SK-N-SH (cell line): ENCODE results near the gene EDARADD.

Experiments
- ELF1 ChIP-seq: IDR thresholded peaks from 2 replicates; pipeline ENCODE4 v1.4.0; 2012
- EZH2phosphoT487 ChIP-seq: fragments of 200-600 bp; sonication (generic); IDR thresholded peaks from 2 replicates; pipeline ENCODE4 v1.6.1; 2017; ENCODE audit warnings: low read depth, mixed run types, mild to moderate bottlenecking, antibody characterized with exemption, moderate library complexity, borderline replicate concordance
- FOXM1 ChIP-seq: IDR thresholded peaks from 2 replicates; pipeline ENCODE4 v1.4.0; 2012; ENCODE audit warnings: low read depth, mild to moderate bottlenecking
- POLR2AphosphoS5 ChIP-seq: IDR thresholded peaks from 2 replicates; pipeline ENCODE4 v1.6.1; 2012; ENCODE audit warnings: low read depth, low read length
- RAD21 ChIP-seq: IDR thresholded peaks from 2 replicates; pipeline ENCODE4 v1.6.1; 2012; ENCODE audit warnings: mild to moderate bottlenecking, low read length
- RCOR1 ChIP-seq: fragments of 150-350 bp; IDR thresholded peaks from 2 replicates; pipeline ENCODE4 v1.6.1; 2017; ENCODE audit warnings: antibody characterized with exemption, low read length
- SIN3A ChIP-seq: IDR thresholded peaks from 2 replicates; pipeline ENCODE4 v1.6.1; 2012; ENCODE audit warnings: low read depth, mild to moderate bottlenecking, low read length, moderate library complexity, borderline replicate concordance
- TAF1 ChIP-seq: IDR thresholded peaks from 2 replicates; pipeline ENCODE4 v1.6.1; 2012; ENCODE audit warnings: low read depth, mild to moderate bottlenecking, low read length, moderate library complexity, borderline replicate concordance
- TCF12 ChIP-seq: IDR thresholded peaks from 2 replicates; pipeline ENCODE4 v1.4.0; 2012
- YY1 ChIP-seq: IDR thresholded peaks from 2 replicates; pipeline ENCODE4 v1.4.0; 2012; ENCODE audit warnings: low read depth, mild to moderate bottlenecking
- TF ChIP-seq, protein P1 (sequence below): fragments of 200-600 bp; sonication (generic); IDR thresholded peaks from 2 replicates; pipeline ENCODE4 v1.6.1; 2017; ENCODE audit warnings: antibody characterized with exemption, mild to moderate bottlenecking, moderate library complexity
- TF ChIP-seq, protein P2 (sequence below): IDR thresholded peaks from 2 replicates; pipeline ENCODE4 v1.4.0; 2012; ENCODE audit warnings: low read depth
- TF ChIP-seq, protein P3 (sequence below): IDR thresholded peaks from 2 replicates; pipeline ENCODE4 v1.6.1; 2012; ENCODE audit warnings: mild to moderate bottlenecking, low read depth, low read length, moderate library complexity
- TF ChIP-seq, protein P4 (sequence below): IDR thresholded peaks from 2 replicates; pipeline ENCODE4 v1.4.0; 2012; ENCODE audit warnings: low read depth, borderline replicate concordance

DNA sequence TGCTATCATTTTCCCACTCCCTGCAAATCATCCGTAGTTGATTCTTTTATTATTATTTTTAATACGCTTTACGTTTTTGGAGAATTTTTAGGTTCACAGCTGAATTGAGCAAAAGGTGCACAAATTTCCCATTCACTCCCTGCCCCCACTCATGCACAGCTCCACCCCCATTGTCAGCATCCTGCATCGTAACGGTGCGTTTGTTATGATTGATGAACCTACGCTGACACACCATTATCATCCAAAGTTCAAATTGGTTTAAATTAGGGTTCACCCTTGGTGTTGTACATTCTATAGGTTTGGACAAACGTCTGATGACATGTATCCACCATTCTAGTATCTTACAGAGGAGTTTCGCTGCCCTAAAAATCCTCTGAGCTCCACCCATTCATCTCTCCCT lies 44.5 kb downstream of the EDARADD start:
- TF ChIP-seq, protein P1, sequence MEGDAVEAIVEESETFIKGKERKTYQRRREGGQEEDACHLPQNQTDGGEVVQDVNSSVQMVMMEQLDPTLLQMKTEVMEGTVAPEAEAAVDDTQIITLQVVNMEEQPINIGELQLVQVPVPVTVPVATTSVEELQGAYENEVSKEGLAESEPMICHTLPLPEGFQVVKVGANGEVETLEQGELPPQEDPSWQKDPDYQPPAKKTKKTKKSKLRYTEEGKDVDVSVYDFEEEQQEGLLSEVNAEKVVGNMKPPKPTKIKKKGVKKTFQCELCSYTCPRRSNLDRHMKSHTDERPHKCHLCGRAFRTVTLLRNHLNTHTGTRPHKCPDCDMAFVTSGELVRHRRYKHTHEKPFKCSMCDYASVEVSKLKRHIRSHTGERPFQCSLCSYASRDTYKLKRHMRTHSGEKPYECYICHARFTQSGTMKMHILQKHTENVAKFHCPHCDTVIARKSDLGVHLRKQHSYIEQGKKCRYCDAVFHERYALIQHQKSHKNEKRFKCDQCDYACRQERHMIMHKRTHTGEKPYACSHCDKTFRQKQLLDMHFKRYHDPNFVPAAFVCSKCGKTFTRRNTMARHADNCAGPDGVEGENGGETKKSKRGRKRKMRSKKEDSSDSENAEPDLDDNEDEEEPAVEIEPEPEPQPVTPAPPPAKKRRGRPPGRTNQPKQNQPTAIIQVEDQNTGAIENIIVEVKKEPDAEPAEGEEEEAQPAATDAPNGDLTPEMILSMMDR = no peak
- TF ChIP-seq RAD21 (no peak), POLR2AphosphoS5 (no peak), RCOR1 (no peak), FOXM1 (no peak), EZH2phosphoT487 (no peak), YY1 (no peak), ELF1 (no peak), TCF12 (no peak), SIN3A (no peak), TAF1 (no peak)
- TF ChIP-seq, protein P2, sequence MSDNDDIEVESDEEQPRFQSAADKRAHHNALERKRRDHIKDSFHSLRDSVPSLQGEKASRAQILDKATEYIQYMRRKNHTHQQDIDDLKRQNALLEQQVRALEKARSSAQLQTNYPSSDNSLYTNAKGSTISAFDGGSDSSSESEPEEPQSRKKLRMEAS = no peak
- TF ChIP-seq, protein P3, sequence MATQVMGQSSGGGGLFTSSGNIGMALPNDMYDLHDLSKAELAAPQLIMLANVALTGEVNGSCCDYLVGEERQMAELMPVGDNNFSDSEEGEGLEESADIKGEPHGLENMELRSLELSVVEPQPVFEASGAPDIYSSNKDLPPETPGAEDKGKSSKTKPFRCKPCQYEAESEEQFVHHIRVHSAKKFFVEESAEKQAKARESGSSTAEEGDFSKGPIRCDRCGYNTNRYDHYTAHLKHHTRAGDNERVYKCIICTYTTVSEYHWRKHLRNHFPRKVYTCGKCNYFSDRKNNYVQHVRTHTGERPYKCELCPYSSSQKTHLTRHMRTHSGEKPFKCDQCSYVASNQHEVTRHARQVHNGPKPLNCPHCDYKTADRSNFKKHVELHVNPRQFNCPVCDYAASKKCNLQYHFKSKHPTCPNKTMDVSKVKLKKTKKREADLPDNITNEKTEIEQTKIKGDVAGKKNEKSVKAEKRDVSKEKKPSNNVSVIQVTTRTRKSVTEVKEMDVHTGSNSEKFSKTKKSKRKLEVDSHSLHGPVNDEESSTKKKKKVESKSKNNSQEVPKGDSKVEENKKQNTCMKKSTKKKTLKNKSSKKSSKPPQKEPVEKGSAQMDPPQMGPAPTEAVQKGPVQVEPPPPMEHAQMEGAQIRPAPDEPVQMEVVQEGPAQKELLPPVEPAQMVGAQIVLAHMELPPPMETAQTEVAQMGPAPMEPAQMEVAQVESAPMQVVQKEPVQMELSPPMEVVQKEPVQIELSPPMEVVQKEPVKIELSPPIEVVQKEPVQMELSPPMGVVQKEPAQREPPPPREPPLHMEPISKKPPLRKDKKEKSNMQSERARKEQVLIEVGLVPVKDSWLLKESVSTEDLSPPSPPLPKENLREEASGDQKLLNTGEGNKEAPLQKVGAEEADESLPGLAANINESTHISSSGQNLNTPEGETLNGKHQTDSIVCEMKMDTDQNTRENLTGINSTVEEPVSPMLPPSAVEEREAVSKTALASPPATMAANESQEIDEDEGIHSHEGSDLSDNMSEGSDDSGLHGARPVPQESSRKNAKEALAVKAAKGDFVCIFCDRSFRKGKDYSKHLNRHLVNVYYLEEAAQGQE = no peak
- TF ChIP-seq, protein P4, sequence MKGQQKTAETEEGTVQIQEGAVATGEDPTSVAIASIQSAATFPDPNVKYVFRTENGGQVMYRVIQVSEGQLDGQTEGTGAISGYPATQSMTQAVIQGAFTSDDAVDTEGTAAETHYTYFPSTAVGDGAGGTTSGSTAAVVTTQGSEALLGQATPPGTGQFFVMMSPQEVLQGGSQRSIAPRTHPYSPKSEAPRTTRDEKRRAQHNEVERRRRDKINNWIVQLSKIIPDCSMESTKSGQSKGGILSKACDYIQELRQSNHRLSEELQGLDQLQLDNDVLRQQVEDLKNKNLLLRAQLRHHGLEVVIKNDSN = no peak
